Measurements from ENCODE around the gene PDGFRB.

Gene PDGFRB

GRCh38 chr5:150162142-150162513 lies 6.5 kb upstream of the PDGFRB start:
- DNase-seq, result no peak

GRCh38 chr5:150161242-150162141 lies 5.8 kb upstream of the PDGFRB start:
- DNase-seq, result no peak

GRCh38 chr5:150160448-150161081 lies 4.9 kb upstream of the PDGFRB start:
- DNase-seq, result no peak

- DNase-seq, result no peak
Observed at GRCh38 chr5:150159741-150160179, 4.1 kb upstream of the PDGFRB start.

- no peak for DNase-seq
Observed at GRCh38 chr5:150159031-150159430, 3.4 kb upstream of the PDGFRB start.

GRCh38 chr5:150158170-150158949 lies 2.7 kb upstream of the PDGFRB start:
- no peak for DNase-seq

GRCh38 chr5:150157168-150157567 lies 1.5 kb upstream of the PDGFRB start:
- DNase-seq, result no peak

- DNase-seq, result no peak
Observed at GRCh38 chr5:150156540-150156939, 895 bp upstream of the PDGFRB start.

- DNase-seq, result no peak
Observed at GRCh38 chr5:150156027-150156368, 353 bp upstream of the PDGFRB start.

GRCh38 chr5:150154618-150155128 lies 972 bp downstream of the PDGFRB start:
- no peak for DNase-seq

GRCh38 chr5:150153957-150154617 lies 1.6 kb downstream of the PDGFRB start:
- DNase-seq, result no peak

GRCh38 chr5:150153483-150153882 lies 2.2 kb downstream of the PDGFRB start:
- no peak for DNase-seq

- DNase-seq, result no peak
Observed at GRCh38 chr5:150152636-150153462, 2.8 kb downstream of the PDGFRB start.

- DNase-seq, result no peak
Observed at GRCh38 chr5:150149618-150150017, 6.0 kb downstream of the PDGFRB start.

- DNase-seq, result no peak
Observed at GRCh38 chr5:150148117-150148927, 7.3 kb downstream of the PDGFRB start.

GRCh38 chr5:150147670-150148069 lies 8.0 kb downstream of the PDGFRB start:
- no peak for DNase-seq

GRCh38 chr5:150146862-150147601 lies 8.6 kb downstream of the PDGFRB start:
- DNase-seq, result no peak

GRCh38 chr5:150146235-150146634 lies 9.4 kb downstream of the PDGFRB start:
- DNase-seq, result no peak

GRCh38 chr5:150144879-150145278 lies 10.8 kb downstream of the PDGFRB start:
- no peak for DNase-seq

- DNase-seq, result no peak
Observed at GRCh38 chr5:150144246-150144801, 11.3 kb downstream of the PDGFRB start.
